ENCODE data around the gene UNC79.

Gene UNC79

DNA sequence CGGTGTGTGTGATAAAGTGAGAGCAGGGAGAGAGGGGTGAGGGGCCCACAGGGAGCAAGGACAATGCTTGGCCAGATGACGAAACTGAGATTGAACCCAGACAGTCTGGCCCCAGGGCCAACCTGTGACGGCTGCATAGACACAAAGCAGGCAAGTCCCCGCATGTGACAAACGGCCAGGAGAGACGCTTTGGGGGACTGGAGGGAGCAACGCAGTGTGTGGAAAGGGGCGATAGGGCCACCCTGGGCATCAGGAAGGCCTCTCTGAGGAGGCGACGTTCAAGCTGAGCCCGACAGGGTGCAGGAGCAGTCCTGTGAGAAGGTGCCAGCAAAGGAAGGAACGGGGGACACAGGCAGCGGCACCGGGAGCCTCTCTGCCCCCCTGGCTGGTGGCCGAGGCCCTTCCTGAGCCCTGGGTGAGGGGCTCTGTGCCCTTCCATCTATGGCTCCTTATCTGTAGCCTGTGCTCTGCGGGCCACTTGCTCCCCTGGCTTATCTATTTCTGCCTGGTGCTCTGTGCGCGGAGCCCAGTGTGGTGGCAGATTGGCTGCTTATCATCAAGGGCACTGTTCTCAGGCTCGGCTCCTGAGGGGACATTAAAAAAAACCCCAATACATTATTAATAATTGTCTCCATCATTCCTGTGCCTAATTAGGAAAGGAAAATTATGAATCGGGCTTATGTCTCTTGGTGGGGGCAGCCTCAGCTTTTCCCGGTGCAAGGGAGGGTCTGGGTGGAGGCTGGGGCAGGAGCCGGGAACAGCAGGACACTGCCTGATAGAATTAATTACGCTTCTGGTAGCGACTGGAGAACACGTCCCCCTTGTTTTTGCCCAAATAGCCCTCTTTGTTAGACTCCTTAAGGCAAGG is 317.7 kb downstream of the UNC79 start:
- POLR2A ChIA-PET: no interaction called here
- no peaks in the 10 kb centered on the region for H3K4me1 ChIP-seq (ENCODE audit: control insufficient read depth, insufficient read depth, low read length)

GRCh38 chr14:93749076-93749420 is 318.3 kb downstream of the UNC79 start:
- TF ChIP-seq ZBTB21 (tag by site-specific recombination; IDR thresholded peaks at IDR 0.05) (no peak), ZNF2 (tag by site-specific recombination; IDR thresholded peaks at IDR 0.05) (no peak), ZNF530 (tag by site-specific recombination; IDR thresholded peaks at IDR 0.05; ENCODE audit: low read depth) (no peak), ZNF548 (tag by site-specific recombination; IDR thresholded peaks at IDR 0.05) (no peak)
- TF ChIP-seq, protein P1, sequence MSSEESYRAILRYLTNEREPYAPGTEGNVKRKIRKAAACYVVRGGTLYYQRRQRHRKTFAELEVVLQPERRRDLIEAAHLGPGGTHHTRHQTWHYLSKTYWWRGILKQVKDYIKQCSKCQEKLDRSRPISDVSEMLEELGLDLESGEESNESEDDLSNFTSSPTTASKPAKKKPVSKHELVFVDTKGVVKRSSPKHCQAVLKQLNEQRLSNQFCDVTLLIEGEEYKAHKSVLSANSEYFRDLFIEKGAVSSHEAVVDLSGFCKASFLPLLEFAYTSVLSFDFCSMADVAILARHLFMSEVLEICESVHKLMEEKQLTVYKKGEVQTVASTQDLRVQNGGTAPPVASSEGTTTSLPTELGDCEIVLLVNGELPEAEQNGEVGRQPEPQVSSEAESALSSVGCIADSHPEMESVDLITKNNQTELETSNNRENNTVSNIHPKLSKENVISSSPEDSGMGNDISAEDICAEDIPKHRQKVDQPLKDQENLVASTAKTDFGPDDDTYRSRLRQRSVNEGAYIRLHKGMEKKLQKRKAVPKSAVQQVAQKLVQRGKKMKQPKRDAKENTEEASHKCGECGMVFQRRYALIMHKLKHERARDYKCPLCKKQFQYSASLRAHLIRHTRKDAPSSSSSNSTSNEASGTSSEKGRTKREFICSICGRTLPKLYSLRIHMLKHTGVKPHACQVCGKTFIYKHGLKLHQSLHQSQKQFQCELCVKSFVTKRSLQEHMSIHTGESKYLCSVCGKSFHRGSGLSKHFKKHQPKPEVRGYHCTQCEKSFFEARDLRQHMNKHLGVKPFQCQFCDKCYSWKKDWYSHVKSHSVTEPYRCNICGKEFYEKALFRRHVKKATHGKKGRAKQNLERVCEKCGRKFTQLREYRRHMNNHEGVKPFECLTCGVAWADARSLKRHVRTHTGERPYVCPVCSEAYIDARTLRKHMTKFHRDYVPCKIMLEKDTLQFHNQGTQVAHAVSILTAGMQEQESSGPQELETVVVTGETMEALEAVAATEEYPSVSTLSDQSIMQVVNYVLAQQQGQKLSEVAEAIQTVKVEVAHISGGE (tag by site-specific recombination; conservative IDR thresholded peaks at IDR 0.05; ENCODE audit: low read depth): no peak
- POLR2A ChIA-PET: no interaction called here
- CTCF ChIA-PET: interaction anchor here (0.6 to 0.7 kb wide), 2 partner anchors 51 to 61 kb away, joined by 3 read pairs; no protein-coding TSS in a partner anchor

More for the DNA sequence above, 317.7 kb downstream of the UNC79 start:
- TF ChIP-seq ZNF555 (tag by site-specific recombination; conservative IDR thresholded peaks at IDR 0.05): no peak
- TF ChIP-seq AEBP2 (tag by site-specific recombination; IDR thresholded peaks at IDR 0.05; ENCODE audit: borderline replicate concordance): no peak
- TF ChIP-seq ZNF423 (tag by site-specific recombination; IDR thresholded peaks at IDR 0.05): no peak
- TF ChIP-seq, protein P2, sequence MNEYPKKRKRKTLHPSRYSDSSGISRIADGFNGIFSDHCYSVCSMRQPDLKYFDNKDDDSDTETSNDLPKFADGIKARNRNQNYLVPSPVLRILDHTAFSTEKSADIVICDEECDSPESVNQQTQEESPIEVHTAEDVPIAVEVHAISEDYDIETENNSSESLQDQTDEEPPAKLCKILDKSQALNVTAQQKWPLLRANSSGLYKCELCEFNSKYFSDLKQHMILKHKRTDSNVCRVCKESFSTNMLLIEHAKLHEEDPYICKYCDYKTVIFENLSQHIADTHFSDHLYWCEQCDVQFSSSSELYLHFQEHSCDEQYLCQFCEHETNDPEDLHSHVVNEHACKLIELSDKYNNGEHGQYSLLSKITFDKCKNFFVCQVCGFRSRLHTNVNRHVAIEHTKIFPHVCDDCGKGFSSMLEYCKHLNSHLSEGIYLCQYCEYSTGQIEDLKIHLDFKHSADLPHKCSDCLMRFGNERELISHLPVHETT (tag by site-specific recombination; IDR thresholded peaks at IDR 0.05): no peak
- no peak for TF ChIP-seq ZNF624 (tag by site-specific recombination; IDR thresholded peaks at IDR 0.05)
- TF ChIP-seq ZNF48 (tag by site-specific recombination; IDR thresholded peaks at IDR 0.05): no peak
- TF ChIP-seq ZNF302 (tag by site-specific recombination; IDR thresholded peaks at IDR 0.05; ENCODE audit: low read depth): no peak
- no peak for TF ChIP-seq KLF16 (tag by site-specific recombination; IDR thresholded peaks at IDR 0.05)
- TF ChIP-seq, protein P3, sequence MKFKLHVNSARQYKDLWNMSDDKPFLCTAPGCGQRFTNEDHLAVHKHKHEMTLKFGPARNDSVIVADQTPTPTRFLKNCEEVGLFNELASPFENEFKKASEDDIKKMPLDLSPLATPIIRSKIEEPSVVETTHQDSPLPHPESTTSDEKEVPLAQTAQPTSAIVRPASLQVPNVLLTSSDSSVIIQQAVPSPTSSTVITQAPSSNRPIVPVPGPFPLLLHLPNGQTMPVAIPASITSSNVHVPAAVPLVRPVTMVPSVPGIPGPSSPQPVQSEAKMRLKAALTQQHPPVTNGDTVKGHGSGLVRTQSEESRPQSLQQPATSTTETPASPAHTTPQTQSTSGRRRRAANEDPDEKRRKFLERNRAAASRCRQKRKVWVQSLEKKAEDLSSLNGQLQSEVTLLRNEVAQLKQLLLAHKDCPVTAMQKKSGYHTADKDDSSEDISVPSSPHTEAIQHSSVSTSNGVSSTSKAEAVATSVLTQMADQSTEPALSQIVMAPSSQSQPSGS (tag by site-specific recombination; IDR thresholded peaks at IDR 0.05; ENCODE audit: low read depth): no peak
- TF ChIP-seq ZNF132 (tag by site-specific recombination; IDR thresholded peaks at IDR 0.05; ENCODE audit: borderline replicate concordance): no peak
- no peak for TF ChIP-seq PRDM1 (tag by site-specific recombination; IDR thresholded peaks at IDR 0.05)
- TF ChIP-seq ZXDB (tag by site-specific recombination; IDR thresholded peaks at IDR 0.05): no peak
- TF ChIP-seq ZNF660 (tag by site-specific recombination; IDR thresholded peaks at IDR 0.05): no peak
- no peaks in the 10 kb centered on the region for H3K9me3 ChIP-seq (ENCODE audit: control insufficient read depth, insufficient read depth, low read depth, low read length)
- CTCF ChIA-PET: no interaction called here
- H3K36me3 ChIP-seq (ENCODE audit: control insufficient read depth in 2 of 2, insufficient read depth in 1 of 2, low read length in 2 of 2): no peaks in the 10 kb centered on the region
- no peak overlapping the region for H3K4me3 ChIP-seq (ENCODE audit: low read depth, low read length)
- H3K27ac ChIP-seq (ENCODE audit: extremely low read depth, low read depth, low read length): no peak overlapping the region

More at GRCh38 chr14:93749076-93749420, 318.3 kb downstream of the UNC79 start:
- Histone ChIP-seq H3K9me3 (ENCODE audit: control insufficient read depth, insufficient read depth, low read depth, low read length) (no peaks in the 10 kb centered on the region), H3K4me1 (ENCODE audit: control insufficient read depth, insufficient read depth, low read length) (no peaks in the 10 kb centered on the region), H3K27ac (ENCODE audit: extremely low read depth, low read depth, low read length) (no peak overlapping the region), H3K36me3 (ENCODE audit: control insufficient read depth in 2 of 2, insufficient read depth in 1 of 2, low read length in 2 of 2) (no peaks in the 10 kb centered on the region), H3K4me3 (ENCODE audit: low read depth, low read length) (no peak overlapping the region)

Data from HEK293 (cell line).